ENCODE data around the gene WWC2.
"Not testable (repeated sequence)": the region's sequence is repeated elsewhere in the genome, so short reads cannot be mapped to it uniquely, and the experiment has no call there.

The WWC2 gene

DNA sequence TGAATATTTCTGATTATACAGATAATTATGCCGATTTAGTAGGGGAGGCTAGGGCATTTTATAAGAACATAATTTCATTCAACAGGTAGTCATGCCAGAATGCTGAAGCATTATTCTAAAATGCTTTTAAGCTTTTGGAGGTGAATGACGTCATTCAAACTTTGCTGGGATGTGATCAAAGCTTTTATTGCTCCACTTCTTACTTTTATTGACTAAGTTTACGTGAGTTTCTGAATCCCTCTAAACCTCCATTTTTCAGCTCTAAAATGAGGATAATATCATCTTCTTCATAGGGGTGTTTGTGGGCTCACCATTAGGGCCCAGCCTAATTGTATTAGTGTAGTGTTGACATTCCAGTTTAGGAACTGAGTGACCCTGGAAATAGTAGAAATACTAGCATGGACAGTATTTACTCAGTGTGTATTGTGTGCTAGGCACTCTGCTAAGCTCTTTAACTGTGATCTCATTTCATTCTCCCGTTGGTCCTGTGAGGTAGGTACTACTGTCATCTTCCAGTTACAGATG, 3.0 kb downstream of the WWC2 start:
- no peak for DNase-seq

DNA sequence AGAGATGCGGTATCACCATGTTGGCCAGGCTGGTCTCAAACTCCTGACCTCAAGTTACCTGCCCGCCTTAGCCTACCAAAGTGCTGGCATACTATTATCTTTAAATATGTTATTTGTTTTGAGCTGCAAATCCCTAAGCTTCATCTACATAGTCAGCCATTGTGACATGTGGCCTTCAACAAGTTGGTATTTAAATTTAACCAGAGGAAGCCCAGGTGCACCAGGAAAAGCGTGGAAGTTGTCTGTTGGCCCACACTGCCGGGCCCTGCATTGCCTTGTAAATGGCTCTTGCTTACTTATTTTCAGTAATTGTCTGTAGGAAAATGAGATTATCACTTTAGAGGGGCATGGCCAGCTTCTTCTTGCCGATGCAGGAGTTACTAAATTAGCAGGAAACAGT, 6.0 kb downstream of the WWC2 start:
- no peak for DNase-seq

- DNase-seq = no peak
Observed at GRCh38 chr4:183106839-183107238, 7.8 kb downstream of the WWC2 start.

GRCh38 chr4:183107891-183108459, 8.9 kb downstream of the WWC2 start:
- DNase-seq = no peak

DNA sequence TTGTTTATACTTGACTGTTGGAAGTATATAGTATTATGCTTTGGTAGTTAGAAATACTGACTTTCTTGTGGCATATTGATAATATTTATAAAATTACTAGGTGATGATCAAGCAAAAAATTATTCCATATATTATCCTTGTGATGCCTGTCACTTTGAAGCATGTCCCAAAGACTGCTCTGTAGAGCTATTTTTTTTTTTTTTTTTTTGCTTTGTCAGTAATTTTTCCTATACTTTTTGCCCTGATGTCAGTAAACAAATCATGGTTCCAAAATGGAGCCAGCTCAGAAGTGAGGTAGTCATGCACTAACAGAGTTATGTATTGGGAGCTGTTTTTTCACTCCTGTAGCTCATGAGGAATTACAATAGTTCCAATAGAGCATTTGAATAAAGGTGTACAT, 11.2 kb downstream of the WWC2 start:
- no peak for DNase-seq

DNA sequence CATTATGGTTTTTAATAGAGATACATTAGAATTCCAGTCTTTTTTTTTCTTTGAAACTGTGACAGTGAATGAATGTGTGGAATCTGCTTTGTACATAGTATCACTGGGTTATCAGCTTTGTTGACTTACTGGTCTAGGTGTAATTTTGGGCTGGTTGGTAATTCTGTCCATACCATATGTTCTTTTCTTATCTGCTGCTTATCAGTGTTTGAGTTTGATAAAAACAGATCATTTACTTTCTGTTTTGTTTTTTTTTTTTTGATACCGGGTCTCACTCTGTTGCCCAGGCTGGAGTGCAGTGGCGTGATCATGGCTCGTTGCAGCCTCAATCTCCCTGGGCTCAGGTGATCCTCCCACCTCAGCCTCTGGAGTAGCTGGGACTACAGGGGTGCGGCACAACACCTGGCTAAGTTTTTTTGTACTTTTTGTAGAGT, 12.4 kb downstream of the WWC2 start:
- no peak for DNase-seq

- DNase-seq = no peak
Observed at GRCh38 chr4:183118141-183118540, 19.1 kb downstream of the WWC2 start.

DNA sequence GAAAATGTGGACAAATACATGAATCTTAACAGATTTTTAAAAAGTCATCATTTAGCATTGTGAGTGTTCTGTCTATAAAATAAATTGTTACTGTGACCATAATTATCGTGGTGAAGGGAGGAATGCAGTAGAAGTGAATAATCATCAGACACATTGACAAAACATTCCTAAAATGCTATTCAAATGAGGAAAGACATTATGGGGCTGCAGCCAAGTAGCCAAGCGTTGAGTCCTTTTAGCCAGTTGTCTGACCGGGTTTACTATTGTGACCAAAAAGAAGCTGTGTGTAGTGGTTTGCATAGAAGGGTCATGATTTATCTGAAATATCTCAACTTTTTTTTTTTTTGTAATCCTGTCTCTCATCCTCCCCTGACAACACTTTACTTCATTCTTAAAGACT, 19.5 kb downstream of the WWC2 start:
- no peak for DNase-seq

DNA sequence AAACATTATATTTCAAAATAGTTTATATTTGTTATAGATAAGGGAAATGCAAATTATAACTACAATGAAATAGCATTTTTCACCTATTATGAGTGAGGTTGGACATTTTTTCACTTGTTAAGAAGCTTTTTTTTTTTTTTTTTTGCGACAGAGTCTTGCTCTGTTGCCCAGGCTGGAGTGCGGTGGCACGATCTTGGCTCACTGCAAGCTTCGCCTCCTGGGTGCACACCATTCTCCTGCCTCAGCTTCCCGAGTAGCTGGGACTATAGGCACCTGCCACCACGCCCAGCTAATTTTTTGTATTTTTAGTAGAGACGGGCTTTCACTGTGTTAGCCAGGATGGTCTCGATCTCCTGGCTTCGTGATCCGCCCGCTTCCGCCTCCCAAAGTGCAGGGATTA, 22.6 kb downstream of the WWC2 start:
- not testable (repeated sequence) for DNase-seq

DNA sequence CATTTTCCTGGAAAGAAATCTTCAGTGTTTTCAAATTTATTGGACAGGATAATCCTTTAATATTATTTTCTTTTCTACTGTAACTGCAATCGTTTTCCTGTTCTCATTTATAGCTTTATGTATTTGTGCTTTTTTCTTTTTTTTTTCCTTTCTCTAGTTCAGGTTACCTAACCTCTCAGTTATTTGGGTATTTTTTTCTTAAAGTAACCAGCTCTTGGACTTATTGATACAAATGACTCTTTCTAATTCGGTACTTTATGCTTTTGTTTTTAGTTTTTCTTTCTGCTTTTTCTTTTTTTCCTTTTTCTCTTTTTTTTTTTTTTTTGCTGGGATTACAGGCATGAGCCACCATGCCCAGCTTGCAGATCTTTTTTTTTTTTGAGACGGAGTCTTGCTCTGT, 25.2 kb downstream of the WWC2 start:
- no peak for DNase-seq

GRCh38 chr4:183124865-183125264, 25.8 kb downstream of the WWC2 start:
- no peak for DNase-seq

GRCh38 chr4:183129125-183129524, 30.1 kb downstream of the WWC2 start:
- no peak for DNase-seq

DNA sequence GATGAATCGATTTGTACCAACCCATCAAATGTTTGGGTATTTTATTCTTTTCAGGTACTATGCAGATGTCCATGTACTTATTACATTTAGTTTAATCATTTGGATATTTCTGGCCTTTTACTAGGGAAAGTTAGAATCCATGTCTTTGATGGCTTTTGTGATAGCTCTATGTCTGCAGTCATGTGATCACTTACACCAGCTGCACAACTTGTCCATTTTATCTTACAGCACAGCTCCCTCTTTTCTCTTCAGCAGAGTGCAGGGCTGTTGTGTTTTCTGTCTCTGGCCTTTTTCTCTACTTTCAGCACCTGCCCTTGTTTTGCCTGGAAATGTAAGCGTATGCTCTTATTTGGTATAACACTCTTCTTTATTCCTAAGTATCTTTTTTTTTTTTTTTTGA, 30.6 kb downstream of the WWC2 start:
- no peak for DNase-seq

DNA sequence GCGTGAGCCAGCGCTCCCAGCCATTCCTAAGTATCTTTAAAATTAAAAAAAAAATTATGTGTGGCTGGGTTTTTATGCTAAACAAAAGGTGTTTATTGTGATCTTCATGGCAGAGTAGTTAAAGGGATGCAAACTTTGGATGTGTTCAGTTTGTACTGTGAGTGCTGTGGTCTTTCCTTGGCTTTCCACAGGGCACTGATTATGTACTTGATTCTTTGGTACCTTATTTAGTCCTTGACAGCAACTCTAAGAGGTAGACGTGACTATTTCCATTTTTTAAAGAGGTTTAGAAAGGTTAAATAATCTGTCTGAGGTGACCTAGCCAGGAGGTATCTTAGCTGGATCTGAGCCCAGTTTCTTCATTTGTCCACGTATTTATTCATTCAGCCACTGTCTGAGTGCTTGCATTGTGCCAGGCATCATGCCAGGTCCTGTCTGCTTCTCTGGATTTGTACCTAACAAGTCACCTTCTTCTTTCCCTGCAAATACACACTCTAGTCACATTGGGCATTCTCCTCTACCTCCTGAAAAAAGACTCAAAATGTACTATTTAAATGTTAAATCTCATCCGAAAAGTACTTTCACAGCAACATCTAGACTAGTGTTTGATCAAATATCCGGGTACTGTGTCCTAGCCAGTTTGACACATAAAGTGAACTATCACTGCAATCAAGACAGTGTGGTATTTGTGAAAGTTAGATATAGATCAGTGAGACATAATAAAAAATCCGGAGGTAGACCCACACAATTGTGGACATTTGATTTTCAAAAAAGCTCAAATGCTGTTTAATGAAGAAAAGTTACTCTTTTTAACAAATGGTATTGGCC, 31.5 kb downstream of the WWC2 start:
- DNase-seq = peak; percentile 0

DNA sequence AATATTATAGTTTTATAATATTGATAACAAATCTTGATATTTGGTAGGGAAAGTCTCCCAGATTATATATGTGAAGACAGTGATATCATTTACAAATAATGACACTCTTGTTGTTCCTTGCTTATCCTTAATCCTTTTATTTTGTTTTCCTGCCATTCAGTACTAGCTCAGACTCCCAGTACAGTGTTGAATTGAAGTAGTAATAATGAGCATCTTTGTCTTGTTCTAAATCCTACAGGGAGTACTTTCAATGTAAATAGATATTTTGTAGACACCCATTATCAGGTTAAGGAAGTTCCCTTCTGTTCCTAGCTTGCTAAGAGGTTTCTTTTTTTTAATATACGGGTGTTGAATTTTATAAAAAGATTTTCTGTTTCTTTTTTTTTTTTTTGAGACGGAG, 33.0 kb downstream of the WWC2 start:
- no peak for DNase-seq

DNA sequence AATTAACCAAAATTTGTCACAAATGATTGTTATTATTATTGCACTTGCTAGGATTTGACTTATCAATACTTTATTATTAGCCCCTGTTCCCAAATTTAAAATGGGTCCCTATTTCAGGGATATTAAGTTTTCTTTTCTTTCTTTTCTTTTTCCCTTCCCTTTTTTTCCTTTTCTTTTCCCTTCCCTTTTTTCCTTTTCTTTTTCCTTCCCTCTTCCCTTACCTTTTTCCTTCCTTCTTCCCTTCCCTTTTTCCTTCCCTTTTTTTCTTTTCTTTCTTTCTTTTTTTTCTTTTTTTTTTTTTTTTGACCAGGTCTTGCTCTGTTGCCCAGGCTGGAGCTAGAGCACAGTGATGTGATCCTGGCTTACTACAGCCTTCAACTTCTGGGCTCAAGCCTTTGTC, 33.8 kb downstream of the WWC2 start:
- no peak for DNase-seq

- DNase-seq = no peak
Observed at GRCh38 chr4:183136855-183137254, 37.8 kb downstream of the WWC2 start.

DNA sequence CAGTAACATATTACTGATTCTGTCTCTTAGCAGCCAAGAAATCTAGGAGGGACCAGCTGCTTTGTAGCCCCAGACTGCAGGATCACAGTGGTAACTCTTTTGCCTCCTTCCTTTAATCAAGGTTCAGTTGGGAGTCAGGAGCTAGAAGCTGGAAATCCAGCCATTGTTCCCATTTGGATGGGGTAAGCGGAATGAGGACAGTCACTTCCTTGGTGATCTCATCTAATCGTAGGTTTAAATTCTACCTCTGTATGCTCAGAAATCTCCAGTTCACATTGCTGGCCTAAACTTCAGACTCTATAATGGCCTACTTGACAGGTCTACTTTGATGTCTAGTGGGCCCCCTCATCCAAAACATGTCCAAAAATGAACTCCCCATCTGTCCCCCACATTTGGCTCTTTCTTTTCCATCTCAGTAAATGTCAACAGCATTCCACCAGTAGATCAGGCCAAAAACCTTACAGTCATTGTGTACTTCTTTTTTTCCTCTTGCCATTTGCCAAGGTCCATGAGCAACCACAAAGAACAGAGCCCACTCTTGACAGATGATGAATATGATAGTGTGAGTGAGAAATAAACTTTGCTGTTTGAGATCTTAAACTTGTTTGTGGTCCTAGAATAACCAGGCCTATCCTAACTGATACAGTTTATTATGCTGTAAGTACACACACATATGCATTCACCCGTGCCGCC, 40.1 kb downstream of the WWC2 start:
- DNase-seq = no peak

DNA sequence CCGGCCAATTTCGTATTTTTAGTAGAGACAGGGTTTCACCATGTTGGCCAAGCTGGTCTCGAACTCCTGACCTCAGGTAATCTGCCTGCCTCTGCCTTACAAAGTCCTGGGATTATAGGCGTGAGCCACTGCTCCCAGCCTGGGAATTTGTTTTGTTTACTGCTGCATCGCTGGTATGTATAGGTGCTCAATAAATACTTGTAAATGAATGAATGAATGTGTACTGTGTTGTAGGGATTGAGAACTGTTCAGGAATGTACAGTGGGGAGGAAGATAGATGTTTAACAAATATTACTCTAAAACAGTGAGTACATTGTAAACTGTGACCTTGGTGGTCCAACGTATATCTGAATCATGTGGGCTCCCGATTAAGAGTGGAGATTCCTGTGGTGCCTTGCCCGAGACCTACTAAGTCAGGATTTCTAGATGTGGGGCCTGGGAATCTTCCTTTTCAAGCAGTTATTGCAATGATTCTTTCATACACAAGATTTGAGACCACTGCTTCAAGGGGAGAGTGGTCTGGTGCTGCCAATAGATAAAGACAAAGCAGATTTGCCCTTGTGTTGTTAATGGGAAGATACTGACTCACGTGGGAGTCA, 41.0 kb downstream of the WWC2 start:
- DNase-seq = no peak

DNA sequence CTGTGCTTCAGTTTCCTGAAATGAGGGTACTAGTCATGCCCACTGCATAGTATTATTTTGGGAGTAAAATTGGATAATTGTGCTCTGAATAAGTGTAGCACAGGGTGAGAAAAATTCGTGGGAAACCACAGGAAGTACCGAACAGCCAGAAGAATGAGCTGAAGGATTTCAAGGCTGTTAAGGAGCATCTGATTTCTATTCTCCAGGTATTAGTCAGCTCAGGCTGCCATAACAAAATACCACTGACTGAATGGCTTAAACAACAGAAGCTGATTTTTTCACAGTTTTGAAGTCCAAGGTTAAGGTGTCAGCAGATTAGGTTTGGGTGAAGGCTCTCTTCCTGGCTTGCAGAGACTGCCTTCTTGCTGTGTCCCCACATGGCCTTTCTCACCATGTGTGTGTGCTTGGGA, 41.9 kb downstream of the WWC2 start:
- no peak for DNase-seq

GRCh38 chr4:183141997-183142396, 42.9 kb downstream of the WWC2 start:
- DNase-seq = no peak

DNA sequence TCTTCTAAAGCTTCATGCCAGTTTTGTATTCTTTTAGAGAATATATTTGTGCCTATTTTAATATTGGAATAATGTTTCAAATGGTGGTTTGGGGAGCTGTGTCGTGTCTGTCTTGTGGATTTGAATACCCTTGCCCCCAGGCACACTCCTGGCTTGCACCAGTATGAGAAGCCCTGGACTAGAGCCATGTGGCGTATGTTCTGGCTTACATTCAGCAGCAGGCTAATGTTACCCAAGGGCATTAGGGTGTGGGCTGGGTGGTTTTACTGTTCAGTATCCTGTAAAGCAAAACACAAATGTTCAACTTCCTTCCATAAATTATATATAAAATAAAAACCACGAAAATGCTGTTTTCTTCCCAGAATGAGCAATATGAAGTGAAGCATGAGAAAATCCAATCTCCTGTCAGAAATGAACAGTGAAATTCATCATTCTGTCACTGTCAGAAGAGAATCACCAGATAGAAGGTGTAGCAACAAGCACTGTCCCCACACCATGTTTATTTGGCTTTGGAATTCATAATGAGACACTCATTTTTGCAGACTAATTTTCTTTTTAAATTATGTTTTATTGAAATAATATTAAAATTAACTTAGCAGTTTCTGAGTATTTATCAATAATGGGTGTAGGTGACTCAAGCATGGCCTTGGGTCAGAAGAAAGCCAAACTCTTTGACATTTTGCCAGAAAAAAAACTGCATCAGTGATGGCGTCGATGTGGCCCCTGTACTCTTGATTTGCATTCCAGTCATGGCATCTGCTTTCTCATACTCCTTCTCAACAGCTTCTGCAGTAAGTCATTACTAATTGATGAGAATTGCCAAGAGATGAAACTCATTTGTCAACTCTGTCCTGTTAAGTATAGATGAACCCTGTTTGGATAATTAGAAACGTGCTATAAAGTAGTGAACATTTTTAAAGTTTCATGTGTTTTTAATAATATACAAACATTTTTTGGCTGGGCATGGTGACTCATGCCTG, 43.8 kb downstream of the WWC2 start:
- DNase-seq = no peak

All from NCI-H2107 (cell line).